Upper lobe of left lung (tissue), 4 donors: Measurements from ENCODE around the gene PAQR7.

Source experiments
- POLR2A ChIP-seq, 4 donors: fragments of 450-650 bp; IDR thresholded peaks; one replicate each; pipeline ENCODE4 v1.5.1; 2016 to 2017; ENCODE audit warnings: antibody characterized with exemption in 4 of 4, mild to moderate bottlenecking in 2 of 4
- TF ChIP-seq, protein P1 (sequence below), 6 experiments: fragments of 450-650 bp in 4 of 6; fragments of 200-600 bp in 2 of 6; sonication (generic) in 2 of 6; IDR thresholded peaks; one replicate each; pipeline ENCODE4 v1.5.1; 2016 to 2019; ENCODE audit warnings: antibody characterized with exemption in 6 of 6

GRCh38 chr1:25872713-25873112 is 2.8 kb downstream of the PAQR7 start:
- no peak for TF ChIP-seq POLR2A (IDR thresholded peaks at IDR 0.05)
- TF ChIP-seq, protein P1, sequence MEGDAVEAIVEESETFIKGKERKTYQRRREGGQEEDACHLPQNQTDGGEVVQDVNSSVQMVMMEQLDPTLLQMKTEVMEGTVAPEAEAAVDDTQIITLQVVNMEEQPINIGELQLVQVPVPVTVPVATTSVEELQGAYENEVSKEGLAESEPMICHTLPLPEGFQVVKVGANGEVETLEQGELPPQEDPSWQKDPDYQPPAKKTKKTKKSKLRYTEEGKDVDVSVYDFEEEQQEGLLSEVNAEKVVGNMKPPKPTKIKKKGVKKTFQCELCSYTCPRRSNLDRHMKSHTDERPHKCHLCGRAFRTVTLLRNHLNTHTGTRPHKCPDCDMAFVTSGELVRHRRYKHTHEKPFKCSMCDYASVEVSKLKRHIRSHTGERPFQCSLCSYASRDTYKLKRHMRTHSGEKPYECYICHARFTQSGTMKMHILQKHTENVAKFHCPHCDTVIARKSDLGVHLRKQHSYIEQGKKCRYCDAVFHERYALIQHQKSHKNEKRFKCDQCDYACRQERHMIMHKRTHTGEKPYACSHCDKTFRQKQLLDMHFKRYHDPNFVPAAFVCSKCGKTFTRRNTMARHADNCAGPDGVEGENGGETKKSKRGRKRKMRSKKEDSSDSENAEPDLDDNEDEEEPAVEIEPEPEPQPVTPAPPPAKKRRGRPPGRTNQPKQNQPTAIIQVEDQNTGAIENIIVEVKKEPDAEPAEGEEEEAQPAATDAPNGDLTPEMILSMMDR (IDR thresholded peaks at IDR 0.05) = no peak
